ENCODE results near the gene CCT4.
"Not testable (repeated sequence)": the region's sequence is repeated elsewhere in the genome, so short reads cannot be mapped to it uniquely, and the experiment has no call there.

Gene CCT4, protein sequence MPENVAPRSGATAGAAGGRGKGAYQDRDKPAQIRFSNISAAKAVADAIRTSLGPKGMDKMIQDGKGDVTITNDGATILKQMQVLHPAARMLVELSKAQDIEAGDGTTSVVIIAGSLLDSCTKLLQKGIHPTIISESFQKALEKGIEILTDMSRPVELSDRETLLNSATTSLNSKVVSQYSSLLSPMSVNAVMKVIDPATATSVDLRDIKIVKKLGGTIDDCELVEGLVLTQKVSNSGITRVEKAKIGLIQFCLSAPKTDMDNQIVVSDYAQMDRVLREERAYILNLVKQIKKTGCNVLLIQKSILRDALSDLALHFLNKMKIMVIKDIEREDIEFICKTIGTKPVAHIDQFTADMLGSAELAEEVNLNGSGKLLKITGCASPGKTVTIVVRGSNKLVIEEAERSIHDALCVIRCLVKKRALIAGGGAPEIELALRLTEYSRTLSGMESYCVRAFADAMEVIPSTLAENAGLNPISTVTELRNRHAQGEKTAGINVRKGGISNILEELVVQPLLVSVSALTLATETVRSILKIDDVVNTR

DNA sequence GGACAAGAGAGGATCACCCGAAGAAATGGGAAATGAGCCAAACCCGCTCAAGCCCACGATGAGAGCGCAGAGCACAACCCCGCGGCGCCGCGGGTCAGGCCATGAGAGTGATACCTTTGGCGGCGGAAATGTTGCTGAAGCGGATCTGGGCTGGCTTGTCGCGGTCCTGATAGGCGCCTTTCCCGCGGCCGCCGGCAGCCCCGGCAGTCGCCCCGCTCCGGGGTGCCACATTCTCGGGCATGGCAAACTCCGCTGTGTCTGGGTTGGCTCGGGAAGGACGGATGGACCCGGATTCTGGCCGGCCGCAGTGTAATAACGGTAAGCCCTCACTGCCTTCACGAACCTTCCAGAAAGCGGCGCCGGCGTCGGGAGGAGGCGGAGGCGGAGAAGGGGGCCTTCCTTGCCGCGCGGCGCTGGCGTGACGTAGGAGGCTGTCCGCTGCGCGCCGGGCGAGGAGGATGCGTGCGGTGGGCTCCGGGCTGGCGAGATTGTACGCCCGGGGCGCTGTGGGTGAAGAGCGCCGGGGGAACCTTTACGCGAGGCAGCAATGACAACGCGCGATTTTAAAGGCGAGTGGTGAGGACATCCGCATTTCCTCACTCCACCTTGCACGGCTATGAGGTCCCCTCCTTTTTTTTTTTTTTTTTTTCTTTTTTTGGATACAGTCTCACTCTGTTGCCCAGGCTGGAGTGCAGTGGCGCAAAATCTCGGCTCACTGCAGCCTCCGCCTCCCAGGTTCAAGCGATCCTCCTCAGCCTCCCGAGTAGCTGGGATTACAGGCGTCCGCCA lies at the start of gene CCT4:
Gene CCT4 (minus strand): TSS at position 390 of the 789 bp plus-strand sequence. CDS start 149 bp downstream, at position 241.
- DNase-seq: peak; percentile 73 to 97 (median 91)
- intact Hi-C loops (cut with DNase I): loop anchor here (10.0 kb wide), 1 partner anchor 354 kb away; the partner anchor contains the start of gene XPO1

DNA sequence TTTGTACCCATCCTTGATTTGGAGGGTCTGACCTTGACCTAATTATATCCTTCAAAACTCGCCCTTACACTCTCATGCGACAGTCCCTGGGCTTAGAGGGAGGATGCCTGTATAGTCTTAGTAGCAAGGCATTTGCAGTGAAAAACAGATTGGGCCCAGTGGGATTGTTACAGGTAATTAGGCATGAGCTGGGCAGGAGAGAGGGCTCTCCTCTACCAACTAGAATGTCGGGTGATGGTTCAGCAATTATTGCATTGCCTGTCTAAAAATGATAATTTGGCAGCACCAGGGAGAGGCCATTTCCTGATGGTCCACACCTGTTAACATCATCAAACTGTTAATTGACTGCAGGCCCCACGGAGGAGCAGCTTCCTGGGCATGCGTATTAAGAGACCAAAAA lies 49.4 kb upstream of the CCT4 start:
- intact Hi-C loops (cut with DNase I): no loop called here
- DNase-seq: no peak

DNA sequence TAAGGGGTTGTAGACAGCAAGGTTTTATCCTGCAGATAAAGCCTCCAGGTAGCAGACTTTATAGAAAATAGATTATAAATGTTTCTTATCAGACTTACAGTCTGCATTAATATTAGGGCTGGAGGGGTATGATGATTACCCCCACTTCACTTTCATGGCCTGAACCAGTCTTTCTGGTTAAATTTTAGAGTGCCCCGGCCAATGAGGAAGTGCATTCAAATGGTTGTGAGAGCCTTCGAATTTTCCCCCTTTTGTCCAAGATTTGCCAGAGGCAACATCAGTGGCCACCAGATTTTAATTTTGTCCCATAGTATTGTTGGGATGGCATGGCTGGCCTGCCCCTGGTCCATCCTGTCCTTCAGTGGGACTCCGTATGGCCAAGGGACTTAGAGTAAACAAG lies 48.6 kb upstream of the CCT4 start:
- no peak for DNase-seq
- intact Hi-C loops (cut with DNase I): no loop called here

DNA sequence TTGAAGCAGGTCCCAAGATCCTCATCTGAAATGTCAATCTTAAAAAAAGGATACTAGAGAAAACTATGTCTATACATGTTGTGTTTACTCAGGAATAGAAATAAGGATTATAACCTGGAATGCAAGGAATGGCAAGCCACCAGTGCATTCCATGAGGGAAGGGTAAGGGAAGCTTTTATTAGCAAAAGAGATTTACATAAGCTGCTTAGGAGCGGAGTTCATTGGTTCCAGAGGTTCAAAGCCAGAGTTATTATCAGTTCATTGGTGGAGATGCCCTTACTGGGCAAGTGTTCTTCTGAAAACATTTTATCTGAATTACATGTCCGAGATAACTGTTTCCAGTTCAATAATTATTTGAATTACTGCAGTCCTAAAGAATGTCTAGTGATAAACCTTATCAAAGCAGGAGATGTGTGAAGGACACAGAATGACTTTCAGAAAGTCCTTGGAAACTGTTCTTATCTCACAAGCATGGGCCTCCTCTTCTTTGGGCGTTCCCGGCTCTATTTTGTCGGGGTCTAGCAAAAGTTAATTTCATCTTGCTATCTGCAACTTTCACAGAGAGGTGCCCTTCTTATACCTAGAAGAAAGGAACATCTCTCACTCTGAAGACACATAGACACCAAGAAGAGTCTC lies 40.5 kb upstream of the CCT4 start:
- DNase-seq: no peak
- intact Hi-C loops (cut with DNase I): no loop called here

DNA sequence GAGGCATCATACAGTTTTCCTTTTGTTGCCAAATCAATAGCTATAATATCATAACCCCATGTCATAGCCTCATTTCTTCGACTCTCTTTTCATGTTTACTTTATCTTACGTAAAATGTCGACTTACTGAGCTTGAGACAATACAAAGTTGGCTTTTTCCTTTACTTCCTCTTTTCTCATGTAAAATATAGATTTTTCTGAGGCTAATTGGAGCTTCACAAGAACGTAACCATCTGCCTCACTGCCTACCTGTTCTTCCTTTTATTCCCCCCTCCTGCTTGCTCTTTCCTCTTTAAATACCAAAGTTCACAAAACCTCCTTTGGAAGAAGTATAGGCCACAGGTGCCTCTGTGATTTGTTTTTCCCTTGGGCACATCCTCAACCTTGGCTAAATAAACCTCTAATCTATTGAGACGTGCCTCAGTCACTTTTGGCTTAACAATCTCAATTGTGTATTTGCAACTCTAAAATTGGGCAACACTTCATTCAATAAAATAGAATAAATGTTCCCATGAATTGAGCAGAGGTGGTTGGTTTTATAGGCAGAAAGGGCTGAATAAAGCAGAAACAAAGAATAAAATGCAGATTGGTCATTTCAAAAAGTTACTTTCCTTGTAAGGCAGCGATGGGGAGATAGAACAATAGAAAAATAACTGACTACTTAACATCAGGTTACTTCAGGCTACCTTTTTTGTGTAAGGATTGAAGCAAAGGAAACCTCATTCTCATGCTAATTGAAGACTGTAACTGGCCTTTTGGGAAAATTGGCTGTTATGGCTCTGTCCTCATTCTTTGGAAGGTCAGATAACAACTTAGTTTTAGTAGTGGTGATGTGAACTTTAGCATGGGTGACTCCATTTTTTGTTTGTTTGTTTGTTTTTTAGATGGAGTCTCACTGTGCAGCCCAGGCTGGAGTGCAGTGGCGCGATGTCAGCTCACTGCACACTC lies 38.3 kb upstream of the CCT4 start:
- intact Hi-C loops (cut with DNase I): no loop called here
- no peak for DNase-seq

DNA sequence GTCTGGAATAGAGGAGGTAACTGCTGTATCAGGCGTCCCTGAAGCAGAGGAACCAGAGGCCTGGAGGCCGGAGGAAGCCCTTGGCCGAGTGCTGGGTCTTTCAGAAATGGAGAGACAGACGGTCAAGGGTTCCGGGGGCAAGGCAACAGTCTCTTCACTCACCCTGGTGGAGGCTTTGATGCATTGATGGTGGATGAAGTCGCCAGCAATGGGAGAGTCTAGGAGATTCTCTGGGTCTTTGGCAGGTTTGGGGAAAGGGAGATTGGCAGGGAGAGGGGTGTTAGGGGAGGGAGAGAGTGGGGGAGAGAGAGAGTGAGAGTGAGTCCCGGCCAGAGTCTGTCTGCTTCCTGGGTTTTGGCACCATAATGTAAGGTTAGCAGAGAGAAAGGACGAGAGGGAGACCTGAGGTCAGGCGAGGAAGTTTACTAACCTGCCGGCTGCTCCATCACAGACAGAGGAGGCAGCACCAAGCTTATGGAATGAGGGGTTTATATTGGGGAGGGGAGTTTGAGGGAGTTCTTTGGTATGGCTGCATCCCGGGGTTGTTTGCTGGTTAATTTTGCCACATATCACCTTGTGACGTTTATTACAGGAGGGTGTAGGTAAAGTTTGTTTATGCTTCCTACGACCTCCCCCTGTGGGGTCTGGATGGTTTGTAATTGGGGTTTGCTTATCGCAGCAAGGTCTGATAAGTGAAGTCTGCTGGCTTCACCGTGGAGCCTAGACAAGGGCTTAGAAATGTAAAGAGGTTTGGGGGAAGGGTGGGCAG lies 36.6 kb upstream of the CCT4 start:
- intact Hi-C loops (cut with DNase I): no loop called here
- no peak for DNase-seq

DNA sequence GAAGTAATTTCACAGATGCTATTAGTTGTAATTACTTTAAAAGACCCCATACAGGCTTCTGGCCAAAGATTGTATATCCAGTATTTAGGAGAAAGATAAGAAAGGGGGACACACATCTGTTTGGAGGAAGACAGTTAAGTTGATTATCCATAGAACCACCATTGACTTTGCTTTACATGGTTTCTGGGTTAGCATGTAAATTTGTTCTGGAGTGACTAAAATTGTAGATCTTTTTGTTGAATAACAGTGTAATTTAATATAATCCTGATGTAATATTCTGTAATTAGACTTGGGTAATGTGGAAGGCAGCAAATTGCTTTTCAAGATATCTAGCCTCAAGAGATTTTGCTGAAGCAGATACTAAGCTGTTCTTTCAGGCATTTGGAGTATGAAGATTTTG lies 34.3 kb upstream of the CCT4 start:
- DNase-seq: no peak
- intact Hi-C loops (cut with DNase I): no loop called here

DNA sequence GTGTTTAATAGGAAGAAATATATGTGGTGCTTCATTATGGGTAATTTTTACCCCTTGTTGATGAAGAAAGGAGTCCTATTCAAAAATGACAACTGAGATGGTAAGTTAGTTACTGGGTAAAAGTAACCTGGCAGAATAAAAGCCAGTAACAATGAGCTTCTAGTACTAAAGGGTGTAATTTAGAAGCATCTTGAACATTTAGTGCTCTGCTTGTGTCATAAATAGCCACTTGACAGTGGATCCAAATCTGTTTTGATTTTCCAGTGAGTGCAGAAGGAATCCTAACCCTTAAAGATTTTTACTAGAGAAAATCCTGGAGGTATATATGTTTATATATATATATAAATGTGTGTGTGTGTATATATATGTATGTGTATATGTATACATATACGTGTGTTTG lies 32.1 kb upstream of the CCT4 start:
- intact Hi-C loops (cut with DNase I): no loop called here
- no peak for DNase-seq

DNA sequence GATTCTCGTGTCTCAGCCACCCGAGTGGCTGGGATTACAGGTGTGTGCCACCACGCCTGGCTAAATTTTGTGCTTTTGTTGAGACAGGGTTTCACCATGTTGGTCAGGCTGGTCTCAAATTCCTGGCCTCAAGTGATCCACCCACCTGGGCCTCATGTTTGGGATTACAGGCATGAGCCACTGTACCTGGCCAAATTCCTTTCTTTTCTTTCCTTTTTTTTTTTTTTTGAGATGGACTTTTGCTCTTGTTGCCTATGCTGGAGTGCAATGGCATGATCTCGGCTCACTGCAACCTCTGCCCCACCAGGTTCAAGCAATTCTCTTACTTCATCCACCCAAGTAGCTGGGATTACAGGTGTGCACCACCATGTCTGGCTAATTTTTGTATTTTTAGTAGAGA lies 26.3 kb upstream of the CCT4 start:
- DNase-seq; intact Hi-C loops (cut with DNase I): not testable (repeated sequence)

DNA sequence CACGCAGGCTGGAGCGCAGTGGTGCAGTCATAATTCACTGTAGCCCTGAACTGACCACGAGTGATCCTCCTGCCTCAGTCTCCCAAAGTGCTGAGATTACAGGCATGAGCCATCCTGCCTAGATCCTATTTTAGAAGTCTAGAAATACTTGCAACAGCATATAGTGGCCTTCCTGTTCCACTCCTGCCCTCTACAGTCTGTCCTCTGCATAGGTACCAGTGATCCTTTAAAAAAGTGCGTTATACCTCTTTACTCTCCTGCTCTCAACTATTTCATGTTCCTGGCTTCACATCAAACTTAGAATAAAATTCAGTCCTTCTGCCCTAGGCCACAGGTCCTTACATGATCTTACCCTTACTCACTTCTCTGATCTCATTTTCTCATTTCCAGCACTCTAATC lies 23.1 kb upstream of the CCT4 start:
- intact Hi-C loops (cut with DNase I): no loop called here
- no peak for DNase-seq

DNA sequence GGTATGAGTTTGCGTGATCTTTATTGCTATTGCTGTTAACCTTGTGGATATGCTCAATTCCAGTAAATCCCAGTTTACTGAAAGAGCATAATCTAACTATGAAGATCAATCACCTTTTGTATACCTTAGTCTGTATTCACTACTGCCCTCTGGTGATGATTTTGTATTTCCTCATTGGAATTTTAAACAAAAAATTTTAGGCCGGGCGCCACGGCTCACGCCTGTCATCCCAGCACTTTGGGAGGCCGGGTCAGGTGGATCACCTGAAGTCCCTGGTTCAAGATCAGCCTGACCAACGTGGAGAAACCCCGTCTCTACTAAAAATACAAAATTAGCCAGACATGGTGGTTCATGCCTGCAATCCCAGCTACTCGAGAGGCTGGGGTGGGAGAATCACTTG lies 22.1 kb upstream of the CCT4 start:
- no peak for DNase-seq
- intact Hi-C loops (cut with DNase I): no loop called here

DNA sequence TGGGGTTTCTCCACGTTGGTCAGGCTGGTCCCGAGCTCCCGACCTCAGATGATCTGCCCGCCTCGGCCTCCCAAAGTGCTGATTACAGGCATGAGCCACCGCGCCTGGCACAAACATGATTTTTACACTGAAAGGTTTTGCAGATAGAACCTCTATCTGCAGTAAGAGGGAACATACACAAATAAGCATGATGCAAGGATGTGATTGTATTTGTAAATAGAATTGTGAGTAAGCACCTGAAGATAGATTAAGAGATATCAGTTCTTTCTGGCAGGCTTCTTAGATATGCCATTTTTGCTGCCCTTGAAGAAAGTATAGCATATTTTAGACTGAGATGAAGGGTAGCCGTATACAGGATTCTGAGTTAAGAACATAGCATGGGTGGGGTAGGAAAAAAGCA lies 20.7 kb upstream of the CCT4 start:
- intact Hi-C loops (cut with DNase I): no loop called here
- DNase-seq: no peak

DNA sequence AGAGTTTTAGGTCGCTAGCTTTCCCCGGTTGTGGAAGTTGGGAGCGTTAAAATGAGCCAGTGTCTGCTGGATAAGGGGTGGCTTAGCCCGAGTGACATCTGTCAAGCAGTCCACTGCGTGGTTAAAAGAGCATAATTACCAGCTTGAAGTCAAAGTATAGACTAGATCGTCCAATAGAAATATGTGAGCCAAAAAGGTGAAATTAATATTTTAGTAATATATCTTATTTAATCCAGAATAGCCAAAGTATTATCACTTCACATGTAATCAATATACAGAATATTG lies 17.7 kb upstream of the CCT4 start:
- intact Hi-C loops (cut with DNase I): no loop called here
- peak in 1 of 42 donors; percentile 11 for DNase-seq

DNA sequence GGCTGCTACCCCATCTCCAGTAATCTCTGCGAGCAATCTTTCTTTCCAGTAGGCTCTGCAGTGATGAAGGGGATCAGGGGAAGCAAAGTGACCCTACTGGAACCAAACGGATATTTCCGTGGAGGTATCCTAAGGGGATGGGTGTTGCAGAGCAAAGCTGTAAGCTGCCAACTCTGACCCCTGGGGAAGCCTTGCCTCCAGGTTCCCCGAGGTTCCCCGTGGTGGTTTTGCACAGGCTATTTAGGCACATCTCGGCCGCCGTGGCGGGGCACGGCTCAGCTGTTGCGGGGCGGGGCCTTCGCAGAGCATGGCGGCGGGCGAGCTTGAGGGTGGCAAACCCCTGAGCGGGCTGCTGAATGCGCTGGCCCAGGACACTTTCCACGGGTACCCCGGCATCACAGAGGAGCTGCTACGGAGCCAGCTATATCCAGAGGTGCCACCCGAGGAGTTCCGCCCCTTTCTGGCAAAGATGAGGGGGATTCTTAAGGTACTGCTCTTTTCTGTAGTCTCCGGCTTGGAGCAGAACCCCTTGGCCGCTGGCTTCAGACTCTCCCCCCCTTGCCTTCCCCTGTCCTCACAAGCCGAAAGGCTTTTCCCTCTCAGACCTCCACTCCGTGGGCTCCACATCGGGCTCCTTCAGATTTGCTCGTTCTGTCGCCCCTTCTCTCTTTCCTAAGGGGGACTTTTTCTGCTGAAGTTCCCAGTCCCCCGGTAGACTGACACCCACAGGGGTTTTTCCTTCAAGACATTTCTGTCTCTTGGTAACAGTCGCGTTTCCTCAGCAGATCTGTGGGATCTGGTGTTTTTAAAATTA lies 17.1 kb upstream of the CCT4 start, which contains the start of gene COMMD1:
Gene COMMD1 (plus strand): TSS at position 303 of the 814 bp plus-strand sequence. CDS start 5 bp downstream, at position 308.
- peak; percentile 78 to 96 (median 91) for DNase-seq
- intact Hi-C loops (cut with DNase I): no loop called here

DNA sequence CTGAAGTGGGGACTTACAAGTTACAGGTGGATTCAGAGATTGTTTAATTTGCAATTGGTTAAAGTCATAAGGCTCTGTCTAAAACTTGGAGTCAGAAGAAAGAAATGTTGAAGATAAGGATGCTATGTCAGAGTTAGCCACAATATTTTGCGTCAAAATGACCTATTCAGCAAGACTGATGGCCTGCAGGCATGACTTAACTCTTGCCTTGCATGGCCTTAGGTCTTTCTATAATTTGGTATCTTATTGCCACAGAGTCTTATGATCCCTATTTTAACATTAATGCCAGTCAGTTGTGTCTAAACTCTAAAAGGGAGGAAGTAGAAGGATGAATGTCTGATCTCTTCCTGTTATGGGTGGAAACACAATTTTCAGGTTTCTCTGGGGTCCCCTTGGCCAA lies 11.8 kb upstream of the CCT4 start:
- intact Hi-C loops (cut with DNase I): no loop called here
- DNase-seq: no peak

DNA sequence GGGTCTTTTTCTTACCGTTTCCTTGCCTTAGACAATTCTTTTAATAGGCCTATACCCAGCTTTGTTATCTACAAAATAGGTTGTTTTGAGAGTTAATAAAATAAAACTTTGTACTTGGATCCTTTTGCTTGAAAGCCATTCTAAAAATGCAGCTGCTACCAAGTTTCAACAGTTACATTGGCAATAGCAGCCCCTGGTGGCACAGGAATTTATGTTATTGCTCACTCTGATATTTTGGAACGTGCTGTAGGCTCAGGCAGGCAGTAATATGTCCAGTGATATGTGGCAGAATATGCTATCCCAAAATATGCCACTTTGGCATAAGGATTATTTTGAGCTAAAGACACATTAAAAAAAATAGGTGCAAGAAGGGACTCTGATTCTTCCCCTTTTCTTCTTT lies 10.4 kb upstream of the CCT4 start:
- DNase-seq: peak in 14 of 42 donors; percentile 12 to 53 (median 32)

DNA sequence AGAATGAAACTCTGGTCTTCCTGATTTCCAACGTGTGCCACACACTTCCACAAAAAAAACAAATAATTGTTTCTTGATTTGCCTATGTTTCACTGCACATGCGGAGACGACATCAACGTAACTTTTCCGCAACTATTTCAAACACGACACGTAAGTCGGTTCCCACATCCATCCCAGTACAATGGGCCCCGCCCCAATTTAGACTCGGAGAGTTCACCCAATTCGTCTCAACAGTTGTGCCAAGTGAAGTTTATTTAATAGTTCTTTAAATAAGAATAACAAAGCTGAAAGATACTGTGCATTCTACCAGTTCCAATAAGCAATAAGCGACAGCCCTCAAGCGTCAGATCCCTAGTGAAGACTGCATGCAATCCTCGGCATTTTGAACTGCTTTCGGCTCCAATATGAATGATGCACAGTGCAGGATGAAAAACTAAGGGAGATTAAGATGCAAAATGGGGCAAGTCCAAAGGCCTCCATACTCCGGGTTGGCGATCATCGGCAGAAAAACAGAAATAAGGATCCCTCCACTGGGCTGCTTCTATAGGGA lies 664 bp downstream of the CCT4 start:
- peak in 21 of 42 donors; percentile 9 to 48 (median 27) for DNase-seq
- intact Hi-C loops (cut with DNase I): loop anchor here (2.0 to 10.0 kb wide), 2 partner anchors 33 to 353 kb away; partner anchors contain the start of genes FAM161A and XPO1

More for the DNA sequence above, 10.4 kb upstream of the CCT4 start:
- intact Hi-C loops (cut with DNase I): no loop called here

Data from head of caudate nucleus (tissue), 42 donors.